PFSK-1 (cell line): ENCODE data around the gene STK24.

ENCODE experiments used
- FOXP2 ChIP-seq: optimal IDR thresholded peaks from 2 replicates; pipeline ENCODE3; 2011; ENCODE audit warnings: borderline replicate concordance, control low read depth, inconsistent platforms; ENCODE audit not compliant: insufficient read depth; ENCODE audit errors: extremely low read length, extremely low read depth
- POLR2AphosphoS5 ChIP-seq: IDR thresholded peaks from 2 replicates; pipeline ENCODE4 v1.6.1; 2012; ENCODE audit warnings: low read depth, mild to moderate bottlenecking, control low read depth, low read length, moderate library complexity
- SIN3A ChIP-seq: IDR thresholded peaks from 2 replicates; pipeline ENCODE4 v1.6.1; 2012; ENCODE audit warnings: mild to moderate bottlenecking, low read length, moderate library complexity, borderline replicate concordance; ENCODE audit not compliant: insufficient read depth
- TAF1 ChIP-seq: IDR thresholded peaks from 2 replicates; pipeline ENCODE4 v1.6.1; 2012; ENCODE audit warnings: low read length, control low read depth, borderline replicate concordance; ENCODE audit not compliant: insufficient read depth
- TF ChIP-seq, protein P1 (sequence below), 2 experiments: IDR thresholded peaks; 2 replicates each; pipeline versions ENCODE4 v1.6.1 to v1.8.0; 2011 to 2012; ENCODE audit warnings: low read depth in 2 of 2, low read length in 2 of 2, control low read depth in 1 of 2, inconsistent platforms in 1 of 2, mild to moderate bottlenecking in 1 of 2, moderate library complexity in 1 of 2; ENCODE audit not compliant: insufficient read depth in 1 of 2

Gene STK24

GRCh38 chr13:98524793-98525192 lies 52.1 kb downstream of the STK24 start:
- TF ChIP-seq TAF1 = no peak
- TF ChIP-seq, protein P1, sequence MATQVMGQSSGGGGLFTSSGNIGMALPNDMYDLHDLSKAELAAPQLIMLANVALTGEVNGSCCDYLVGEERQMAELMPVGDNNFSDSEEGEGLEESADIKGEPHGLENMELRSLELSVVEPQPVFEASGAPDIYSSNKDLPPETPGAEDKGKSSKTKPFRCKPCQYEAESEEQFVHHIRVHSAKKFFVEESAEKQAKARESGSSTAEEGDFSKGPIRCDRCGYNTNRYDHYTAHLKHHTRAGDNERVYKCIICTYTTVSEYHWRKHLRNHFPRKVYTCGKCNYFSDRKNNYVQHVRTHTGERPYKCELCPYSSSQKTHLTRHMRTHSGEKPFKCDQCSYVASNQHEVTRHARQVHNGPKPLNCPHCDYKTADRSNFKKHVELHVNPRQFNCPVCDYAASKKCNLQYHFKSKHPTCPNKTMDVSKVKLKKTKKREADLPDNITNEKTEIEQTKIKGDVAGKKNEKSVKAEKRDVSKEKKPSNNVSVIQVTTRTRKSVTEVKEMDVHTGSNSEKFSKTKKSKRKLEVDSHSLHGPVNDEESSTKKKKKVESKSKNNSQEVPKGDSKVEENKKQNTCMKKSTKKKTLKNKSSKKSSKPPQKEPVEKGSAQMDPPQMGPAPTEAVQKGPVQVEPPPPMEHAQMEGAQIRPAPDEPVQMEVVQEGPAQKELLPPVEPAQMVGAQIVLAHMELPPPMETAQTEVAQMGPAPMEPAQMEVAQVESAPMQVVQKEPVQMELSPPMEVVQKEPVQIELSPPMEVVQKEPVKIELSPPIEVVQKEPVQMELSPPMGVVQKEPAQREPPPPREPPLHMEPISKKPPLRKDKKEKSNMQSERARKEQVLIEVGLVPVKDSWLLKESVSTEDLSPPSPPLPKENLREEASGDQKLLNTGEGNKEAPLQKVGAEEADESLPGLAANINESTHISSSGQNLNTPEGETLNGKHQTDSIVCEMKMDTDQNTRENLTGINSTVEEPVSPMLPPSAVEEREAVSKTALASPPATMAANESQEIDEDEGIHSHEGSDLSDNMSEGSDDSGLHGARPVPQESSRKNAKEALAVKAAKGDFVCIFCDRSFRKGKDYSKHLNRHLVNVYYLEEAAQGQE (IDR thresholded peaks at IDR 0.05; ENCODE audit: insufficient read depth in 1 of 2, low read depth in 2 of 2, low read length in 2 of 2) = no peak
- no peak for TF ChIP-seq FOXP2
- no peak for TF ChIP-seq SIN3A
- TF ChIP-seq POLR2AphosphoS5 = no peak

DNA sequence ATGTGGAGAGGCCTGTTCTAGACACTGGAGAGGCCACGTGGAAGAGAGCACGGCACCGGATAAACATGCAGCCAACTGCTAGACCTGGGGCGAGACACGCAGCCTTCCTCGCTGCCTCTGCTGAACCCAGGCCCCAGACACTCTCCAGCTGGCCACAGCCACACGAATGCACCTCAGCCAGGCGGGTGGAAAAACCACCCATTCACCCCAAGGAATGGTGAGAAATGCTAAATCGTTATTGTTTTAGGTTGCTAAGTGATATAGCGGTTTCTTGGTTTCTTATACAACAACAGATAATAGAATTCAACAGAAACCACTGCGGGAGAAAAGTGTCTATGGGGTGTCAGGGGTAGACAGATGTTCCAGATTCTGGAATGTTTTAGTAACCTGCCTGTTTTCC lies 52.5 kb downstream of the STK24 start:
- TF ChIP-seq, protein P1 (IDR thresholded peaks at IDR 0.05; ENCODE audit: insufficient read depth in 1 of 2, low read depth in 2 of 2, low read length in 2 of 2) = no peak
- TF ChIP-seq SIN3A (no peak), FOXP2 (no peak), POLR2AphosphoS5 (no peak), TAF1 (no peak)

DNA sequence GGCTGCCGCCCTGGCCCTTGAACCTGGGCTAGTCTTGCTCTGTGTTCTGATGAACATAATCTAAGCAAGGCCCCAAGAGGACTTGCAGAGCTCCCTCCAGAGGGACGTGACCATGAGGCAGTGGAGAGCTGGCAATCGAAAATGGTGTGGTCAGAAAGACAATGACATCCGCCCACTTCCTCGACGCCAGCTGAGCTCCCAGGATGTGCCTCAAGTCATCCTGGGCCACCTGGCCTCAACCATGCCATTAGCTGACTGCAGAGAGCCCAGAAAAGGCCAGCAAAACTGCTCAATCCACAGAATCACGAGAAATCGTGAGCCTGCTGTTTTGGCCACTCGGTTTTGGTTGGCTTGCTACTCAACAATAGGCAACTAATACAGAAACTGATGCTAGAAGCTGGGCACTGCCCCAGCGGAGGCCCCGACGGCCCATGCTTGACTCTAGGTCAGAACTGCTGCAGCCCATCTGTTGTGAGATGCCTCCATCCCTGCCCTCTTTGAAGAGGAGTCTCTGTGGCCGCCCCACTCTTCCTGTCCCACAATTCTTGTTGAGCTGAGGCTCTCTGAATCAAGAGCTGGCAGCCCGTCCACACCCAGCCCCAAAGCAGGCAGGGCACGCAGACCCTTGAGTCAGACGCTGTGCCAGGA lies 53.3 kb downstream of the STK24 start:
- TF ChIP-seq FOXP2 (no peak), SIN3A (no peak), POLR2AphosphoS5 (no peak), TAF1 (no peak)
- TF ChIP-seq, protein P1 (IDR thresholded peaks at IDR 0.05; ENCODE audit: insufficient read depth in 1 of 2, low read depth in 2 of 2, low read length in 2 of 2) = no peak

- TF ChIP-seq TAF1 (no peak), SIN3A (no peak), FOXP2 (no peak), POLR2AphosphoS5 (no peak)
- TF ChIP-seq, protein P1 (IDR thresholded peaks at IDR 0.05; ENCODE audit: insufficient read depth in 1 of 2, low read depth in 2 of 2, low read length in 2 of 2) = no peak
Measured at GRCh38 chr13:98522371-98522770, 54.5 kb downstream of the STK24 start.
